AG10803 (cell line): ENCODE data around the gene BICRA.

Experiments used
- DNase-seq: peaks from one replicate; pipeline ENCODE4 v3.0.0; 2010; ENCODE audit warnings: low read depth
- H3K4me3 ChIP-seq: 2 replicates; pipeline ENCODE4 v1.5.1; 2011; ENCODE audit warnings: mild to moderate bottlenecking, low read length, control low read depth
- CTCF ChIP-seq: conservative IDR thresholded peaks from 2 replicates; pipeline ENCODE4 v1.5.1; 2011; ENCODE audit warnings: mild to moderate bottlenecking, low read length, control low read depth, inconsistent platforms

BICRA gene

GRCh38 chr19:47675271-47675670 lies 66.3 kb downstream of the BICRA start:
- TF ChIP-seq CTCF = no peak
- DNase-seq = no peak

GRCh38 chr19:47675859-47676258 lies 66.9 kb downstream of the BICRA start:
- no peak overlapping the region for H3K4me3 ChIP-seq
- TF ChIP-seq CTCF = no peak
- DNase-seq = no peak

More at GRCh38 chr19:47675271-47675670, 66.3 kb downstream of the BICRA start:
- no peak overlapping the region for H3K4me3 ChIP-seq

GRCh38 chr19:47676811-47677210 lies 67.9 kb downstream of the BICRA start:
- DNase-seq = no peak
- no peak for TF ChIP-seq CTCF
- no peak overlapping the region for H3K4me3 ChIP-seq

GRCh38 chr19:47679251-47679900 lies 70.4 kb downstream of the BICRA start:
- no peak for DNase-seq
- H3K4me3 ChIP-seq = no peak overlapping the region
- TF ChIP-seq CTCF = no peak

- DNase-seq = no peak
- no peak for TF ChIP-seq CTCF
- H3K4me3 ChIP-seq = no peak overlapping the region
These were observed 71.3 kb downstream of the BICRA start for GRCh38 chr19:47679922-47680857.

- TF ChIP-seq CTCF = no peak
- no peak overlapping the region for H3K4me3 ChIP-seq
These were observed 72.0 kb downstream of the BICRA start for GRCh38 chr19:47680858-47681332.

More at GRCh38 chr19:47680858-47681332, 72.0 kb downstream of the BICRA start:
- no peak for DNase-seq
